Small intestine (tissue), 7 donors: ENCODE data around the gene HOXA5. TPM values are rescaled to one million over a fixed set of nuclear protein-coding genes. Genes with fewer than 3 reads are reported as not detected.

ENCODE experiments used
- DNase-seq, 2 donors: peaks; one replicate each; pipeline versions ENCODE4 v3.0.0 to v3.0.0-alpha.2; 2013
- FAIRE-seq: peaks from 2 replicates; lab custom pipeline; 2012; peaks lifted over from hg19 to GRCh38; lab: Jason Lieb, UNC
- H3K27ac ChIP-seq, 3 donors: one replicate each; pipeline ENCODE4 v1.5.1; 2013; ENCODE audit warnings: low read length in 2 of 3, mild to moderate bottlenecking in 2 of 3, control low read depth in 1 of 3, inconsistent platforms in 1 of 3, low read depth in 1 of 3, moderate library complexity in 1 of 3
- H3K27me3 ChIP-seq, 3 donors: one replicate each; pipeline ENCODE4 v1.6.1; 2013; ENCODE audit warnings: low read length in 3 of 3, inconsistent platforms in 1 of 3; ENCODE audit not compliant: control insufficient read depth in 3 of 3, insufficient read depth in 3 of 3
- H3K36me3 ChIP-seq, 3 donors: one replicate each; pipeline ENCODE4 v1.6.1; 2013; ENCODE audit warnings: low read length in 3 of 3, inconsistent platforms in 1 of 3, low read depth in 1 of 3, mild to moderate bottlenecking in 1 of 3, moderate library complexity in 1 of 3; ENCODE audit not compliant: control insufficient read depth in 3 of 3, insufficient read depth in 2 of 3
- H3K4me1 ChIP-seq, 3 donors: one replicate each; pipeline ENCODE4 v1.6.1; 2013; ENCODE audit warnings: low read length in 2 of 3, inconsistent platforms in 1 of 3, low read depth in 1 of 3, mild to moderate bottlenecking in 1 of 3, moderate library complexity in 1 of 3; ENCODE audit not compliant: control insufficient read depth in 3 of 3, insufficient read depth in 2 of 3
- H3K4me3 ChIP-seq, 3 donors: one replicate each; pipeline ENCODE4 v1.5.1; 2013; ENCODE audit warnings: low read length in 3 of 3, control low read depth in 1 of 3, inconsistent platforms in 1 of 3, low read depth in 1 of 3, mild to moderate bottlenecking in 1 of 3, moderate library complexity in 1 of 3
- H3K9me3 ChIP-seq, 2 donors: one replicate each; pipeline ENCODE4 v1.6.1; 2013; ENCODE audit warnings: low read depth in 1 of 2, low read length in 1 of 2; ENCODE audit not compliant: control insufficient read depth in 2 of 2, insufficient read depth in 1 of 2
- WGBS, 3 donors: extraction: QIAGEN DNeasy Blood & Tissue Kit; methylation state at CpG; one replicate each; pipeline ENCODE4 v1.1.7; 2013; 5-methylcytosine and 5-hydroxymethylcytosine counted together
- polyA plus RNA-seq, 4 donors: library from polyadenylated mRNA; stranded (reverse) in 3 of 4; unstranded in 1 of 4; fragments of 200-250 nt in 3 of 4; fragments of 120-200 nt in 1 of 4; gene quantifications; one replicate each; pipeline versions ENCODE4 v1.2.1 to v1.2.3, GENCODE V29; 2013
- donor health status: healthy with polysubstance abuse.
- donor health status: control.
- donor health status: control.
- donor health status: Bipolar disorder and iron deficiency.
- donor health status: healthy.

The HOXA5 gene
- polyA plus RNA-seq, 4 donors, result 0.45 to 44.0 (median 5.1) TPM

GRCh38 chr7:27104341-27105058 lies 39.0 kb downstream of the HOXA5 start:
- DNase-seq (peak in 1 of 2 donors; percentile 29), FAIRE-seq (no peak)
- Histone ChIP-seq H3K9me3 (no peaks in the 10 kb centered on the region), H3K27me3 (peaks cover 5 to 87% (median 11%) of the 10 kb centered on the region in 3 donors), H3K4me3 (peak overlapping the region in 1 of 3 donors; percentile 29), H3K27ac (peak overlapping the region in 2 of 3 donors; percentile 73 to 87), H3K4me1 (peaks cover 2 to 16% (median 3%) of the 10 kb centered on the region in 3 donors), H3K36me3 (peaks cover 0 to 25% (median 0%) of the 10 kb centered on the region in 3 donors)
- 55 to 78% (median 67%) methylated on average over 13 of the region's 13 CpGs for WGBS, 3 donors

- FAIRE-seq, result no peak
These were observed 39.8 kb downstream of the HOXA5 start for GRCh38 chr7:27103489-27104226.

GRCh38 chr7:27102581-27103442 lies 40.7 kb downstream of the HOXA5 start, which contains the start of gene HOXA2:
Gene HOXA2 (minus strand): TSS chr7:27102683. CDS start chr7:27102500, 183 bp downstream.
- H3K4me1 ChIP-seq, result peaks cover 2 to 7% (median 2%) of the 10 kb centered on the region in 3 donors
- peaks cover 0 to 22% (median 0%) of the 10 kb centered on the region in 3 donors for H3K36me3 ChIP-seq
- DNase-seq, result peak in 1 of 2 donors; percentile 60
- H3K4me3 ChIP-seq, result peak within 1 kb of the TSS; percentile 10 to 45 (median 17)
- no peak for FAIRE-seq
- no peaks in the 10 kb centered on the region for H3K9me3 ChIP-seq
- peaks cover 5 to 87% (median 13%) of the 10 kb centered on the region in 3 donors for H3K27me3 ChIP-seq
- WGBS, 3 donors, result 8 to 13% (median 9%) methylated on average over 29 of the region's 29 CpGs
- peak within 1 kb of the TSS; percentile 59 to 87 (median 73) for H3K27ac ChIP-seq

More at GRCh38 chr7:27103489-27104226, 39.8 kb downstream of the HOXA5 start:
- peak in 1 of 2 donors; percentile 48 for DNase-seq
- peak overlapping the region; percentile 34 to 87 (median 73) for H3K27ac ChIP-seq
- peaks cover 2 to 8% (median 2%) of the 10 kb centered on the region in 3 donors for H3K4me1 ChIP-seq
- WGBS, 3 donors, result 27 to 46% (median 30%) methylated on average over 35 of the region's 35 CpGs
- H3K9me3 ChIP-seq, result no peaks in the 10 kb centered on the region
- H3K27me3 ChIP-seq, result peaks cover 5 to 85% (median 13%) of the 10 kb centered on the region in 3 donors
- peak overlapping the region in 1 of 3 donors; percentile 29 for H3K4me3 ChIP-seq
- H3K36me3 ChIP-seq, result peaks cover 0 to 24% (median 0%) of the 10 kb centered on the region in 3 donors

GRCh38 chr7:27101957-27102580 lies 41.4 kb downstream of the HOXA5 start:
- H3K27me3 ChIP-seq, result peaks cover 5 to 87% (median 14%) of the 10 kb centered on the region in 3 donors
- FAIRE-seq (no peak), DNase-seq (peak in 1 of 2 donors; percentile 63)
- WGBS, 3 donors, result 5% methylated on average over 33 to 39 of the region's 39 CpGs
- peak overlapping the region; percentile 10 to 45 (median 17) for H3K4me3 ChIP-seq
- no peaks in the 10 kb centered on the region for H3K9me3 ChIP-seq
- H3K36me3 ChIP-seq, result peaks cover 0 to 18% (median 0%) of the 10 kb centered on the region in 3 donors
- H3K27ac ChIP-seq, result peak overlapping the region; percentile 59 to 87 (median 73)
- H3K4me1 ChIP-seq, result peaks cover 2 to 11% (median 2%) of the 10 kb centered on the region in 3 donors

GRCh38 chr7:27101171-27101956 lies 42.1 kb downstream of the HOXA5 start:
- peak in 1 of 2 donors; percentile 67 for DNase-seq
- FAIRE-seq, result no peak
- 39 to 49% (median 48%) methylated on average over 25 of the region's 25 CpGs for WGBS, 3 donors
- peak overlapping the region; percentile 59 to 87 (median 73) for H3K27ac ChIP-seq
- H3K4me1 ChIP-seq, result peaks cover 2 to 13% (median 2%) of the 10 kb centered on the region in 3 donors
- no peaks in the 10 kb centered on the region for H3K9me3 ChIP-seq
- H3K4me3 ChIP-seq, result peak overlapping the region in 2 of 3 donors; percentile 4 to 45
- H3K27me3 ChIP-seq, result peaks cover 5 to 89% (median 14%) of the 10 kb centered on the region in 3 donors
- peaks cover 0 to 17% (median 0%) of the 10 kb centered on the region in 3 donors for H3K36me3 ChIP-seq

- DNase-seq, result no peak
- Histone ChIP-seq H3K27ac (peak overlapping the region; percentile 33 to 87 (median 73)), H3K4me3 (peak overlapping the region in 1 of 3 donors; percentile 45), H3K9me3 (no peaks in the 10 kb centered on the region), H3K36me3 (peaks cover 0 to 15% (median 0%) of the 10 kb centered on the region in 3 donors), H3K27me3 (peaks cover 5 to 90% (median 14%) of the 10 kb centered on the region in 3 donors), H3K4me1 (peaks cover 2 to 13% (median 2%) of the 10 kb centered on the region in 3 donors)
- 55 to 76% (median 73%) methylated on average over 8 of the region's 8 CpGs for WGBS, 3 donors
- no peak for FAIRE-seq
These were observed 42.7 kb downstream of the HOXA5 start for GRCh38 chr7:27100694-27101170.
